Skin of body (tissue), 2 donors: ENCODE results near the gene OTUD6A. TPM values are rescaled to one million over a fixed set of nuclear protein-coding genes. Genes with fewer than 3 reads are reported as not detected.
A peak's percentile ranks its signal among the peaks of the same experiment; 100 is the strongest.

Experiments used
- small RNA-seq: library from RNA; depleted of rRNA; stranded (forward); fragments of <200 nt; gene quantifications from one replicate; pipeline ENCODE3, GENCODE V24; 2014; ENCODE audit warnings: low replicate concordance
- total RNA-seq: library from RNA; depleted of rRNA; stranded (reverse); fragments of >200 nt; gene quantifications from one replicate; pipeline ENCODE4 v1.2.3, GENCODE V29; 2014

Gene OTUD6A
- total RNA-seq, 1 donor from 2014 or later, result not detected

Small RNA genes within 50 kb of the gene (small RNA-seq; reads per million reads assigned to genes)
- gene MIR676, result 1.8 reads per million, percentile 85 among the genes with 10 or more reads in this experiment

Other genes with a start within 250 kb of the OTUD6A start
- gene AWAT2, start 12.5 kb upstream of the OTUD6A start, total RNA-seq, result 2.5 TPM
- gene IGBP1, start 71.0 kb downstream of the OTUD6A start, total RNA-seq, result 59.1 TPM
- gene DGAT2L6, start 115.0 kb downstream of the OTUD6A start, total RNA-seq, result 12.4 TPM
- 4.7 TPM for gene AWAT1, start 172.2 kb downstream of the OTUD6A start, total RNA-seq
- 0.69 TPM for gene P2RY4, start 197.7 kb downstream of the OTUD6A start, total RNA-seq
- gene ARR3, start 205.9 kb downstream of the OTUD6A start, total RNA-seq, result not detected
- not detected for gene RAB41, start 219.7 kb downstream of the OTUD6A start, total RNA-seq
- gene PDZD11, start 227.5 kb downstream of the OTUD6A start, total RNA-seq, result 19.8 TPM
- gene KIF4A, start 227.6 kb downstream of the OTUD6A start, total RNA-seq, result 5.8 TPM